Liver (tissue), 3 donors: ENCODE results near the gene COX17.

ENCODE experiments used
- CTCF ChIP-seq: fragments of 150-350 bp; IDR thresholded peaks from 2 replicates; pipeline ENCODE4 v1.5.1; 2017; ENCODE audit warnings: improper control_type of control experiment, low read depth, low read length; ENCODE audit not compliant: missing input control
- EGR1 ChIP-seq, 2 donors: IDR thresholded peaks; 2 replicates each; pipeline ENCODE4 v1.6.1; 2016 to 2018; ENCODE audit warnings: antibody characterized with exemption in 2 of 2, low read depth in 2 of 2
- GABPA ChIP-seq, 2 donors: IDR thresholded peaks in 1 of 2; conservative IDR thresholded peaks in 1 of 2; 2 replicates each; pipeline ENCODE4 v1.6.1; 2016; ENCODE audit warnings: antibody characterized with exemption in 2 of 2, mild to moderate bottlenecking in 1 of 2, moderate library complexity in 1 of 2
- JUND ChIP-seq, 2 donors: IDR thresholded peaks; 2 replicates each; pipeline ENCODE4 v1.6.1; 2016; ENCODE audit warnings: antibody characterized with exemption in 2 of 2
- NR2F2 ChIP-seq: IDR thresholded peaks from 2 replicates; pipeline ENCODE4 v1.6.1; 2016; ENCODE audit warnings: antibody characterized with exemption
- TAF1 ChIP-seq: conservative IDR thresholded peaks from 2 replicates; pipeline ENCODE4 v1.6.1; 2016; ENCODE audit warnings: antibody characterized with exemption, mild to moderate bottlenecking
- TF ChIP-seq, protein P1 (sequence below): IDR thresholded peaks from 2 replicates; pipeline ENCODE4 v1.6.1; 2016; ENCODE audit warnings: antibody characterized with exemption, mild to moderate bottlenecking
- donor health status: healthy.
- donor health status: healthy.

DNA sequence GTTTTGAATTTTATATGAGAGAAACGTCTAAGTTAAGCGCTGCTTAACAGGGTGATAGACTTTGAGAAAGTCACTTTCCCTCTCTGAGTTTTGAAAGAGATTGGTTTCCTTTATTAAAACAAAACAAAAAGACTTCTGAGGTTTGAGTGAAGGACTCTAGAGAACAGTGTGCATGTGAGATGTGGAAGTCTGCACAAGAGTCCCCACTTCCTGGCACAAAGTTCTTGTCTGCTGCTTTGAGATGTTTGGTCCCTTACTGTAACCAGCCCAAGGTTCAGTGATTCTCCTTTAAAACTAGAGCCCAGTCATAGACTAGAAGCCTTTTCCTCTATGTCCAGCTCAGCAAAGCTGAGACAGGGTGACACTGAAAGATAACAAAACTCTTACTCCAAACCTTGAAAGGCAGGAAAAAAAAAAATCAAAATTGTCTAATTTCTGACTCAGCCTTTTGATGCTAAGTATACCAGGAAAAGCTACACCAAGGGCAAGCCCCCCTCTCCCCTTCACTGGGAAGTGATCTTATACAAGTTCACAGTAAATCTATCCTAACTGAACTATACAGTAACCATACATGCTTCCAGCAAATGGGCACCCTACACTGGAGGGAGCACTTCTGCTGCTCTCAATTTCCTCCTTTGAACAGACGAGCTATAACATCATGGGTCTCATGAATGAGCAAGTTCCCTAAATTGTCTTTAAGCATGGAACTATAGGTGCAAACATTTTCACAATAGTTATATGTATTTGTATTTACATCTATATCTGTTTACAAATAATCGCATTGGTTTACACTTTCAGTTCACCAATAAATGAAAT lies 19.1 kb downstream of the COX17 start:
- TF ChIP-seq GABPA (IDR thresholded peaks at IDR 0.05 in 1 of 2, conservative IDR thresholded peaks at IDR 0.05 in 1 of 2) (no peak), CTCF (no peak), TAF1 (no peak), EGR1 (IDR thresholded peaks at IDR 0.05; ENCODE audit: low read depth in 2 of 2) (no peak), NR2F2 (no peak), JUND (IDR thresholded peaks at IDR 0.05) (no peak)
- TF ChIP-seq, protein P1, sequence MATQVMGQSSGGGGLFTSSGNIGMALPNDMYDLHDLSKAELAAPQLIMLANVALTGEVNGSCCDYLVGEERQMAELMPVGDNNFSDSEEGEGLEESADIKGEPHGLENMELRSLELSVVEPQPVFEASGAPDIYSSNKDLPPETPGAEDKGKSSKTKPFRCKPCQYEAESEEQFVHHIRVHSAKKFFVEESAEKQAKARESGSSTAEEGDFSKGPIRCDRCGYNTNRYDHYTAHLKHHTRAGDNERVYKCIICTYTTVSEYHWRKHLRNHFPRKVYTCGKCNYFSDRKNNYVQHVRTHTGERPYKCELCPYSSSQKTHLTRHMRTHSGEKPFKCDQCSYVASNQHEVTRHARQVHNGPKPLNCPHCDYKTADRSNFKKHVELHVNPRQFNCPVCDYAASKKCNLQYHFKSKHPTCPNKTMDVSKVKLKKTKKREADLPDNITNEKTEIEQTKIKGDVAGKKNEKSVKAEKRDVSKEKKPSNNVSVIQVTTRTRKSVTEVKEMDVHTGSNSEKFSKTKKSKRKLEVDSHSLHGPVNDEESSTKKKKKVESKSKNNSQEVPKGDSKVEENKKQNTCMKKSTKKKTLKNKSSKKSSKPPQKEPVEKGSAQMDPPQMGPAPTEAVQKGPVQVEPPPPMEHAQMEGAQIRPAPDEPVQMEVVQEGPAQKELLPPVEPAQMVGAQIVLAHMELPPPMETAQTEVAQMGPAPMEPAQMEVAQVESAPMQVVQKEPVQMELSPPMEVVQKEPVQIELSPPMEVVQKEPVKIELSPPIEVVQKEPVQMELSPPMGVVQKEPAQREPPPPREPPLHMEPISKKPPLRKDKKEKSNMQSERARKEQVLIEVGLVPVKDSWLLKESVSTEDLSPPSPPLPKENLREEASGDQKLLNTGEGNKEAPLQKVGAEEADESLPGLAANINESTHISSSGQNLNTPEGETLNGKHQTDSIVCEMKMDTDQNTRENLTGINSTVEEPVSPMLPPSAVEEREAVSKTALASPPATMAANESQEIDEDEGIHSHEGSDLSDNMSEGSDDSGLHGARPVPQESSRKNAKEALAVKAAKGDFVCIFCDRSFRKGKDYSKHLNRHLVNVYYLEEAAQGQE, result no peak
